Bronchial epithelial cell (primary cell): ENCODE results near the gene VMA21. TPM values are rescaled to one million over a fixed set of nuclear protein-coding genes. Genes with fewer than 3 reads are reported as not detected.
A peak's percentile ranks its signal among the peaks of the same experiment; 100 is the strongest.

Experiments
- DNase-seq: peaks from one replicate; pipeline ENCODE4 v3.0.0-alpha.2; 2010; ENCODE audit warnings: low read depth
- FAIRE-seq: peaks from 2 replicates; lab custom pipeline; 2011; peaks lifted over from hg19 to GRCh38; lab: Jason Lieb, UNC
- H3K27me3 ChIP-seq: 2 replicates; pipeline ENCODE4 v1.5.1; 2011; ENCODE audit warnings: low read length; ENCODE audit not compliant: control insufficient read depth, insufficient read depth
- H3K36me3 ChIP-seq: 2 replicates; pipeline ENCODE4 v1.5.1; 2011; ENCODE audit warnings: low read length; ENCODE audit not compliant: control insufficient read depth, insufficient read depth
- H3K4me3 ChIP-seq: 2 replicates; pipeline ENCODE4 v1.5.1; 2011; ENCODE audit warnings: mild to moderate bottlenecking, low read depth, low read length, control low read depth
- total RNA-seq: library from RNA; depleted of rRNA; stranded (reverse); fragments of >200 nt; gene quantifications from 2 replicates; pipeline ENCODE4 v1.2.1, GENCODE V29; 2014
- TF ChIP-seq, protein P1 (sequence below): IDR thresholded peaks from 2 replicates; pipeline ENCODE4 v1.5.1; 2011; ENCODE audit warnings: mild to moderate bottlenecking, moderate library complexity, low read length, control low read depth, inconsistent platforms; ENCODE audit not compliant: insufficient read depth, severe bottlenecking

The VMA21 gene
- total RNA-seq, 1 donor from 2014 or later = 45.8 TPM

GRCh38 chrX:151396042-151396824 lies 773 bp upstream of the VMA21 start:
- H3K4me3 ChIP-seq = peak overlapping the region; percentile 85
- FAIRE-seq (no peak), DNase-seq (peak; percentile 59)
- H3K36me3 ChIP-seq = no peaks in the 10 kb centered on the region
- no peaks in the 10 kb centered on the region for H3K27me3 ChIP-seq
- TF ChIP-seq, protein P1, sequence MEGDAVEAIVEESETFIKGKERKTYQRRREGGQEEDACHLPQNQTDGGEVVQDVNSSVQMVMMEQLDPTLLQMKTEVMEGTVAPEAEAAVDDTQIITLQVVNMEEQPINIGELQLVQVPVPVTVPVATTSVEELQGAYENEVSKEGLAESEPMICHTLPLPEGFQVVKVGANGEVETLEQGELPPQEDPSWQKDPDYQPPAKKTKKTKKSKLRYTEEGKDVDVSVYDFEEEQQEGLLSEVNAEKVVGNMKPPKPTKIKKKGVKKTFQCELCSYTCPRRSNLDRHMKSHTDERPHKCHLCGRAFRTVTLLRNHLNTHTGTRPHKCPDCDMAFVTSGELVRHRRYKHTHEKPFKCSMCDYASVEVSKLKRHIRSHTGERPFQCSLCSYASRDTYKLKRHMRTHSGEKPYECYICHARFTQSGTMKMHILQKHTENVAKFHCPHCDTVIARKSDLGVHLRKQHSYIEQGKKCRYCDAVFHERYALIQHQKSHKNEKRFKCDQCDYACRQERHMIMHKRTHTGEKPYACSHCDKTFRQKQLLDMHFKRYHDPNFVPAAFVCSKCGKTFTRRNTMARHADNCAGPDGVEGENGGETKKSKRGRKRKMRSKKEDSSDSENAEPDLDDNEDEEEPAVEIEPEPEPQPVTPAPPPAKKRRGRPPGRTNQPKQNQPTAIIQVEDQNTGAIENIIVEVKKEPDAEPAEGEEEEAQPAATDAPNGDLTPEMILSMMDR = no peak

DNA sequence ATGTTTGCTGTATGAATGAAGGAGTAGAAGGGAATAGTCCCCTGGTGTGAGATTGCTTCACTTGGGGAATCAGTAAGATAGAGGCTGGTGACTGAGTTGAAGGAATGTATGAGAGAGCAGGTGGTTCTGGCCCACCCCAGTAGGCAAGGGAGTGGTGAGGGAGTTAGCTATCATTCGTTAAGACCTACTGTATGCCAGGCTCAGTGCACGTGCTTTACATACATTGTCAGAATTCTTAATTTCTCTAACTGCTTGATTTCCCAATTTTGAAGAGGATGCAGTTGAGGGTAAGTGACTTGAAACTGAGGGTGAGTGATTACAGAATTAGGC lies 700 bp downstream of the VMA21 start:
- Histone ChIP-seq H3K36me3 (no peaks in the 10 kb centered on the region), H3K27me3 (no peaks in the 10 kb centered on the region), H3K4me3 (peak overlapping the region; percentile 85)
- FAIRE-seq = no peak
- TF ChIP-seq, protein P1 = no peak
- DNase-seq = no peak

GRCh38 chrX:151398346-151398745 lies 1.3 kb downstream of the VMA21 start:
- no peaks in the 10 kb centered on the region for H3K27me3 ChIP-seq
- TF ChIP-seq, protein P1 = no peak
- FAIRE-seq (no peak), DNase-seq (no peak)
- H3K36me3 ChIP-seq = no peaks in the 10 kb centered on the region
- H3K4me3 ChIP-seq = no peak overlapping the region

GRCh38 chrX:151402719-151403390 lies 5.8 kb downstream of the VMA21 start:
- no peak overlapping the region for H3K4me3 ChIP-seq
- TF ChIP-seq, protein P1 = no peak
- H3K36me3 ChIP-seq = peaks cover 1% of the 10 kb centered on the region
- no peak for DNase-seq
- H3K27me3 ChIP-seq = no peaks in the 10 kb centered on the region
- peak; percentile 7 for FAIRE-seq

DNA sequence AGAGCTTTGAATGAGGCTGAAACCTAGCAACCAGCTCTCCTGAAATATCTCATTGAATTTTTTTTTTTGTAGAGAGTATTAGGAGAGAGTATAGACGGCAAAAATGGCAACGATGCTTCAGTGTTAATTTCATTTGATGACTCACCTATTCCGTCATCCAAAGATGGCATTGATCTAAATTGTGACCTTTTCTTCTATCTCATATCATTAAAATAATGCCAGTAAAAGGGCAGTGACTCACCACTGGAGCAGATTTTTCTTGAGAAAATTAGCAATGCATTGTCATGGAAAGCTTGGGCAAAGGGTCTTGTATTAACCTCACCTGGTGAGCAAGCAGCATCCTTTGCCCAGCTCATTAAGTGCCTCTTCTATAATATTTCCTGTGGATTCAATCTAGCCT lies 19.6 kb downstream of the VMA21 start:
- FAIRE-seq = no peak
- H3K27me3 ChIP-seq = no peaks in the 10 kb centered on the region

More for the DNA sequence above, 19.6 kb downstream of the VMA21 start:
- Histone ChIP-seq H3K36me3 (no peaks in the 10 kb centered on the region), H3K4me3 (no peak overlapping the region)
- TF ChIP-seq, protein P1 = no peak
- DNase-seq = no peak
